Activated CD4-positive, alpha-beta T cell treated with anti-CD3 and anti-CD28 coated beads for 36 hours (primary cell): ENCODE results near the gene CALCOCO2. TPM values are rescaled to one million over a fixed set of nuclear protein-coding genes. Genes with fewer than 3 reads are reported as not detected.
"Not testable (repeated sequence)": the region's sequence is repeated elsewhere in the genome, so short reads cannot be mapped to it uniquely, and the experiment has no call there.

Experiments used
- ATAC-seq: fragments of 200-7000 bp; cut with Tn5 transposase; one replicate; pipeline ENCODE4 v1.10.0; 2021; ENCODE audit warnings: mild to moderate bottlenecking, moderate library complexity
- CTCF ChIA-PET: fragments of 350-600 bp; sonication (Branson Sonifier 250); formaldehyde crosslinking; loops from one replicate; lab custom pipeline; 2021; ENCODE audit warnings: antibody characterized with exemption; lab: Charles Lee
- POLR2A ChIA-PET: fragments of 350-600 bp; sonication (Branson Sonifier 250); formaldehyde crosslinking; loops from one replicate; lab custom pipeline; 2021; ENCODE audit warnings: antibody characterized with exemption, inconsistent platforms; lab: Charles Lee
- DNase-seq: peaks from one replicate; pipeline ENCODE4 v3.0.0-alpha.2; 2020
- H3K27ac Mint-ChIP-seq: one replicate; pipeline ENCODE4 v1.8.0; 2021; ENCODE audit warnings: mixed read lengths
- H3K27me3 Mint-ChIP-seq: one replicate; pipeline ENCODE4 v1.8.0; 2021; ENCODE audit warnings: mixed read lengths
- H3K36me3 Mint-ChIP-seq: one replicate; pipeline ENCODE4 v1.8.0; 2021; ENCODE audit warnings: low read depth, mixed read lengths
- H3K4me1 Mint-ChIP-seq: one replicate; pipeline ENCODE4 v1.8.0; 2021; ENCODE audit warnings: mixed read lengths
- H3K4me3 Mint-ChIP-seq: one replicate; pipeline ENCODE4 v1.8.0; 2021; ENCODE audit warnings: mild to moderate bottlenecking, moderate library complexity, mixed read lengths
- H3K9me3 Mint-ChIP-seq: one replicate; pipeline ENCODE4 v1.8.0; 2021; ENCODE audit warnings: low read depth, mixed read lengths
- intact Hi-C, 2 experiments: fragments of 100-400 bp; cut with DNase I in 1 of 2; cut with micrococcal nuclease in 1 of 2; formaldehyde crosslinking; loops; one replicate each; pipeline versions ENCODE4 v1.14.2 to v1.15.1; 2022 to 2024; cut with DNase I, micrococcal nuclease
- total RNA-seq, 2 experiments: library from RNA; stranded (reverse); gene quantifications; one replicate each; pipeline ENCODE4 v1.2.3, GENCODE V29; 2021

The CALCOCO2 gene
- 100 to 1,000 TPM in 1 of 2 experiments, 10 to 100 TPM in 1; 66.7 to 102 TPM for total RNA-seq

GRCh38 chr17:48830840-48831548 lies at the start of gene CALCOCO2:
Gene CALCOCO2 (plus strand): TSS chr17:48831035. CDS start chr17:48841708, 10,673 bp downstream.
- peak; percentile 91 for ATAC-seq
- peak within 1 kb of the TSS; percentile 84 for H3K4me3 Mint-ChIP-seq

DNA sequence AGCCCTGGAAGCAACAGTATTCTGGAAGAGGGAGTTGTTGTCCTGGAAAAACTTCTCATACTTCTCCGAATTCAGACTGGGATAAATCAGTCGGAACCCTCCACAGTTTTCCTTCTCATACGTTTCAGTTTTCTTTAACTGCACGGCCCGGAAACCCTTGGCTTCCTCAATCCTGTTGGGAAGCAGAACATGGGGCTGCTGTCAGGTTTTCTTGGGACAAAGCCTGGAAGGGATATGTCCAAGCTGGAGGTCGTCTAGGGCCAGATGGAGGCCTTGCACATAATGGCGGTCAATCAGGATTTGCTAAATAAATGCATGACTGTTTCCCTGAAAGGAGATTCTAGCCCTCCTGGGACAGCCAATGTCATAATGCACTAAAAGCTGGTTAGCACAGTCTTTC lies 43.0 kb upstream of the CALCOCO2 start:
- Mint-ChIP-seq H3K4me3 (no peak overlapping the region), H3K36me3 (no peaks in the 10 kb centered on the region), H3K9me3 (no peaks in the 10 kb centered on the region), H3K27me3 (peaks cover 20% of the 10 kb centered on the region), H3K4me1 (no peaks in the 10 kb centered on the region), H3K27ac (no peak overlapping the region)
- CTCF ChIA-PET, result interaction anchor here (0.8 to 2.7 kb wide), 5 partner anchors 12 to 515 kb away, joined by 3 to 6 read pairs (median 5); partner anchors contain the start of gene PRAC2
- ATAC-seq, result no peak
- POLR2A ChIA-PET, result no interaction called here
- intact Hi-C loops, result no loop called here
- no peak for DNase-seq

More at GRCh38 chr17:48830840-48831548, at the start of gene CALCOCO2:
- POLR2A ChIA-PET, result no interaction called here
- H3K36me3 Mint-ChIP-seq, result peaks cover 3% of the 10 kb centered on the region
- no peaks in the 10 kb centered on the region for H3K9me3 Mint-ChIP-seq
- peaks cover 45% of the 10 kb centered on the region for H3K4me1 Mint-ChIP-seq
- H3K27ac Mint-ChIP-seq, result peak within 1 kb of the TSS; percentile 96
- no peaks in the 10 kb centered on the region for H3K27me3 Mint-ChIP-seq
- peak; percentile 95 for DNase-seq
- intact Hi-C loops, result loop anchor here (1.0 to 5.0 kb wide), 8 partner anchors 10 to 724 kb away; partner anchors contain the start of genes ATP5MC1 (in 2 of the 2), SNF8 (in 1 of the 2), SNX11 (in 1 of the 2) and TTLL6 (in 1 of the 2)
- CTCF ChIA-PET, result interaction anchor here (1.0 to 2.9 kb wide), 7 partner anchors 13 to 53 kb away, joined by 3 to 12 read pairs (median 5); partner anchors contain the start of gene TTLL6

GRCh38 chr17:48790607-48791127 lies 40.2 kb upstream of the CALCOCO2 start:
- Mint-ChIP-seq H3K27me3 (peaks cover 31% of the 10 kb centered on the region), H3K4me1 (no peaks in the 10 kb centered on the region), H3K9me3 (no peaks in the 10 kb centered on the region), H3K36me3 (no peaks in the 10 kb centered on the region), H3K4me3 (no peak overlapping the region), H3K27ac (no peak overlapping the region)
- POLR2A ChIA-PET, result no interaction called here
- intact Hi-C loops, result loop anchor here (1.0 to 2.0 kb wide), 2 partner anchors 66 to 112 kb away; no protein-coding TSS in a partner anchor
- CTCF ChIA-PET, result interaction anchor here (0.5 to 3.1 kb wide), 10 partner anchors 9 to 154 kb away, joined by 3 to 37 read pairs (median 3); no protein-coding TSS in a partner anchor
- no peak for ATAC-seq
- no peak for DNase-seq

DNA sequence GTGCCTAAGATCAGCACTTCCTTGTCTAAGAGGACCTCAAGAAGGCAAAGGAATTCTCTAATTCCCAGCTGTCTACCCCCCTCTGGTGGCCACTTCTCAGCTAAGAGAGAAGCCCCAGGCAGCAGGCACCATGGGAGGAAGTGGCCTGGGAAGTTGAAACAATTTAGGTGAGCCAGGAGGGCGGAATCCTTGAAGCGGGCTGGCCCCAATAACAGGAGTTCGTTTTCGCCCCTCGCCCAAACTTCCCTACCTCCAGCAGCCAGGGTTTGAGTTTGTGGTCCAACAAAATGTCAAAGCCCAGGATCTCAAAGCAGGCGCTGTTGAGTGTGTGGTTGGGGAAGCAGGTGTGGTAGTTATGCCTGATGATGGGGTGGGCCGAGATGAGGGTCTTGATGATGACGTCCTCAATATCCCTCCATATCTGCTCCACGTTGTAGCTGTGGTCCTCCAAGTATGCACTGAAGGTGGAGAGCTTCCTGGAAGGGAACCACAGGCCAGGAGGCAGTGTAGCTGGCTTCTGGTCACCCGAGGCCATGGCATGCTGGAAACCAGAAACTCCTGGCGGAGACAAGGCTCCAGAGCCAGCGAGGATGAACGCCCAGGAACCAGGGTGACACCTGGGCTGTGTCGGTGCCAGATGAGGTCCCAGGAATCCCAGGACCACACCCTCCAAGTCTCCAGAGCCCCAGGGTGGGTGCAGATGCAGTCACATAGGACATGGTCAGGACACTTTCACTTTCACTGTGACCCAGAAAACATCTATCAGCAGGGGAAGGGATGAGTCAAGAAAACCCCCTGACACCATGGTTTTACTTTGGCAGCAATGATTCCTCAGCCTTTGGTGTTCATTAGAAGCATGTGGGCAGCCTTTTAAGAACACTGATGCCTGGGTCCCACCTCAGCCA lies 39.5 kb upstream of the CALCOCO2 start:
- Mint-ChIP-seq H3K4me3 (no peak overlapping the region), H3K4me1 (no peaks in the 10 kb centered on the region), H3K27ac (no peak overlapping the region), H3K36me3 (no peaks in the 10 kb centered on the region), H3K9me3 (no peaks in the 10 kb centered on the region), H3K27me3 (peaks cover 30% of the 10 kb centered on the region)
- peak; percentile 84 for ATAC-seq
- ChIA-PET CTCF (interaction anchor here (0.5 to 3.1 kb wide), 10 partner anchors 8 to 155 kb away, joined by 3 to 37 read pairs (median 3); no protein-coding TSS in a partner anchor), POLR2A (no interaction called here)
- intact Hi-C loops, result loop anchor here (1.0 to 2.0 kb wide), 2 partner anchors 67 to 113 kb away; no protein-coding TSS in a partner anchor
- DNase-seq, result peak; percentile 46

- no peak for DNase-seq
- H3K4me3 Mint-ChIP-seq, result no peak overlapping the region
- POLR2A ChIA-PET, result no interaction called here
These were observed 38.6 kb upstream of the CALCOCO2 start for GRCh38 chr17:48792033-48792798.

DNA sequence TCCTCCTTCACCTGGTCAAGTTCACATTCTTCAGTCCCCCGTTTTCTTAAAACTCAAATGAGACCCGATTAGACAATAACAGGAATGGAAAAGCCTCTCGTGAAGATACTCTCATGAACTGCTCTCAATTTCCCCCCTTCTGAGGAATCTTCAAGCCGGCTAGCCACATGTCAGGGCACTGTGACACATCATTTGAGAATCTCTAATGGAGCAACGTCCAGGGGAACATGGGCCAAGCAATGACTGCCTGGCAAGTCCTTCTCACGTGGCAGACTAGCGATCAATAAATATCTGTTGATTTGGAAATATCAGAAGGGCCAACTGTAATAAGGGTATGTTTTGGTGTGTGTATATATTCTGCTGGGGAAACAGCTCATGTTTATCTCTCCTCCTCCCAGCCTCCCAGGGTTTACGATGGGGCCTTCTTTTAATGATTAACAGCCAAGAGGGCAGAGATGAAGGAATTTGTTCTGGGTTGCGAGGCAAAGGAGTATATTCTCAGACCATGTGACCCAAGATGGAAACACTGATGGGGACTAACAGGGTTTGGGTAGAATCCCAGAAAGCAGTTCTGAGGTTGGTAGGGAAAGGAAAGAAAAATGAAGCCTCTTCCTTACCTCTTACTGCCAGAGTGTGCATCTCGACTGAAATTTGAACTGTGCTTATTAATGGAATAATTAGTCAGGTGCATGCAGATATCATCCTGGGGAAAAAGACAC lies 35.2 kb upstream of the CALCOCO2 start:
- no peaks in the 10 kb centered on the region for H3K4me1 Mint-ChIP-seq
- CTCF ChIA-PET, result interaction anchor here (1.6 to 4.5 kb wide), 2 partner anchors 21 to 83 kb away, joined by 4 to 14 read pairs; partner anchors contain the start of gene TTLL6
- intact Hi-C loops, result no loop called here
- no peaks in the 10 kb centered on the region for H3K9me3 Mint-ChIP-seq
- peaks cover 26% of the 10 kb centered on the region for H3K27me3 Mint-ChIP-seq
- H3K36me3 Mint-ChIP-seq, result no peaks in the 10 kb centered on the region
- POLR2A ChIA-PET, result no interaction called here
- DNase-seq, result no peak
- H3K27ac Mint-ChIP-seq, result no peak overlapping the region
- H3K4me3 Mint-ChIP-seq, result no peak overlapping the region
- ATAC-seq, result no peak

More at GRCh38 chr17:48792033-48792798, 38.6 kb upstream of the CALCOCO2 start:
- CTCF ChIA-PET, result interaction anchor here (0.7 to 3.1 kb wide), 3 partner anchors 12 to 126 kb away, joined by 3 to 37 read pairs (median 9); no protein-coding TSS in a partner anchor
- H3K4me1 Mint-ChIP-seq, result no peaks in the 10 kb centered on the region
- no peaks in the 10 kb centered on the region for H3K36me3 Mint-ChIP-seq
- peaks cover 28% of the 10 kb centered on the region for H3K27me3 Mint-ChIP-seq
- no peak for ATAC-seq
- intact Hi-C loops, result no loop called here
- H3K9me3 Mint-ChIP-seq, result no peaks in the 10 kb centered on the region
- no peak overlapping the region for H3K27ac Mint-ChIP-seq

DNA sequence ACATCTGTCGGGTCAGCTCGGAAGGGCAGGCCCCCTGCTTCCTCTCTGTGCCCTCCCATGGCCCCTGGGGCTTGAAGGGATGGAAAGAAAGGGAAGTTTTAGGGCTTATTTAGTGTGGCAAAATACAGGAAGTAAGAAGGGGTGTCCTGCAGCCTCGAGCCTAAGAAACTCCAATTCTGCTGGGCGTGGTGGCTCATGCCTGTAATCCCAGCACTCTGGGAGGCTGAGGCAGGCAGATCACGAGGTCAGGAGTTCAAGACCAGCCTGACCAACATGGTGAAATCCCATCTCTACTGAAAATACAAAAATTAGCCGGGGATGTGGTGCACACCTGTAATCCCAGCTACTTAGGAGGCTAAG lies 34.7 kb upstream of the CALCOCO2 start:
- DNase-seq, H3K27ac Mint-ChIP-seq, H3K9me3 Mint-ChIP-seq, H3K4me1 Mint-ChIP-seq, POLR2A ChIA-PET, H3K36me3 Mint-ChIP-seq, intact Hi-C loops, H3K4me3 Mint-ChIP-seq, ATAC-seq: not testable (repeated sequence)
- CTCF ChIA-PET, result interaction anchor here (1.4 to 4.5 kb wide), 3 partner anchors 20 to 118 kb away, joined by 4 to 14 read pairs (median 6); partner anchors contain the start of gene TTLL6
- H3K27me3 Mint-ChIP-seq, result peaks cover 25% of the 10 kb centered on the region

- Mint-ChIP-seq H3K36me3 (no peaks in the 10 kb centered on the region), H3K27ac (no peak overlapping the region), H3K4me1 (no peaks in the 10 kb centered on the region), H3K27me3 (peaks cover 16% of the 10 kb centered on the region), H3K9me3 (no peaks in the 10 kb centered on the region), H3K4me3 (no peak overlapping the region)
- POLR2A ChIA-PET, result no interaction called here
- CTCF ChIA-PET, result interaction anchor here (0.6 to 3.1 kb wide), 11 partner anchors 8 to 277 kb away, joined by 3 to 31 read pairs (median 3); no protein-coding TSS in a partner anchor
- ATAC-seq, result no peak
- intact Hi-C loops, result no loop called here
- DNase-seq, result no peak
These were observed 31.6 kb upstream of the CALCOCO2 start for GRCh38 chr17:48799069-48799723.

DNA sequence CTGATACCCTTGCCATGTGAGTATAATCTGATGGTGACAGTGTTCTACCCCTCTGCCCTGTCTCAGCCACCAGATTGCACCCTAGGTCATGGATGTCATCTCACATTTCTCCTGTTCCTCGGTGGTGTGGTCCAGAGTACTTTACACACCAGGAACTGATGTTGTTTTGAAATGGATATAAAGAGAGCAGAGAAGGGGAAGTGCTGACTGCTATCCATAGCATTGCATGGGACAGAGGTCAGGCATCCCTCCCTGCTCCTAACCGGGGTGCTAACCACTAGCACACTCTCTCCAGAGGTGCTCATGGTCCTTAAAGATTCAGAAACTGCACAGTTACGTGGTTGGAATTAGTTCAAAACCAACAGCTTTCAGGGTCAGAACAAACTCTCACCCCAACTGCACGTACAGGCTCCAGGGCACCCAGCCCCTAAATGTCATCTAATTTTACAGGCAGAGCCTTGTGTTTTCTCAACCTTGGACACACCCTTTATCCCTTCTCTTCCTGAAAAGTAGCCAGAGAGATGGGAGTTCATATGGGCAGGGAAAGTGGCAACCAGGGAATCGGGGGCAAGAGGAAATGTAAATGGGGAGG lies 30.1 kb upstream of the CALCOCO2 start:
- no peak overlapping the region for H3K4me3 Mint-ChIP-seq
- ChIA-PET CTCF (interaction anchor here (0.5 to 3.1 kb wide), 7 partner anchors 12 to 122 kb away, joined by 3 to 31 read pairs (median 4); no protein-coding TSS in a partner anchor), POLR2A (no interaction called here)
- no peak overlapping the region for H3K27ac Mint-ChIP-seq
- DNase-seq, result no peak
- no peaks in the 10 kb centered on the region for H3K9me3 Mint-ChIP-seq
- H3K36me3 Mint-ChIP-seq, result no peaks in the 10 kb centered on the region
- intact Hi-C loops, result no loop called here
- H3K27me3 Mint-ChIP-seq, result peaks cover 11% of the 10 kb centered on the region
- ATAC-seq, result no peak
- H3K4me1 Mint-ChIP-seq, result peaks cover 2% of the 10 kb centered on the region
